Uterus (tissue), 4 donors: ENCODE data around the gene TSHZ2. TPM values are rescaled to one million over a fixed set of nuclear protein-coding genes. Genes with fewer than 3 reads are reported as not detected.

Experiments used
- DNase-seq, 2 donors: peaks; one replicate each; pipeline ENCODE4 v3.0.0-alpha.2; 2019 to 2020
- H3K27ac ChIP-seq, 2 donors: fragments of 200-600 bp; sonication (generic); 1 replicate in 1 of 2; 2 replicates in 1 of 2; pipeline ENCODE4 v1.5.1; 2016 to 2018
- H3K27me3 ChIP-seq, 2 donors: fragments of 200-600 bp; sonication (generic); one replicate each; pipeline ENCODE4 v1.5.1; 2018 to 2019; ENCODE audit warnings: control low read depth in 1 of 2
- H3K36me3 ChIP-seq, 2 donors: fragments of 200-600 bp; sonication (generic); one replicate each; pipeline ENCODE4 v1.5.1; 2019; ENCODE audit warnings: control low read depth in 1 of 2
- H3K4me1 ChIP-seq, 2 donors: fragments of 200-600 bp; sonication (generic); one replicate each; pipeline ENCODE4 v1.5.1; 2018 to 2019; ENCODE audit warnings: control low read depth in 1 of 2
- H3K4me3 ChIP-seq, 2 donors: fragments of 200-600 bp; sonication (generic); 1 replicate in 1 of 2; 2 replicates in 1 of 2; pipeline ENCODE4 v1.5.1; 2018 to 2019; ENCODE audit warnings: mild to moderate bottlenecking in 1 of 2
- H3K9me3 ChIP-seq, 2 donors: fragments of 200-600 bp; sonication (generic); one replicate each; pipeline ENCODE4 v1.5.1; 2019; ENCODE audit warnings: control low read depth in 1 of 2
- CTCF ChIP-seq, 4 experiments: fragments of 200-600 bp in 2 of 4; fragments of 450-650 bp in 2 of 4; sonication (generic) in 2 of 4; IDR thresholded peaks; one replicate each; pipeline ENCODE4 v1.5.1; 2016 to 2019; ENCODE audit warnings: antibody characterized with exemption in 4 of 4, mild to moderate bottlenecking in 2 of 4, moderate library complexity in 1 of 4
- POLR2A ChIP-seq, 2 donors: fragments of 450-650 bp; IDR thresholded peaks; one replicate each; pipeline ENCODE4 v1.6.1; 2016; ENCODE audit warnings: antibody characterized with exemption in 2 of 2, mild to moderate bottlenecking in 1 of 2, moderate library complexity in 1 of 2
- intact Hi-C: fragments of 100-400 bp; cut with DNase I; formaldehyde crosslinking; loops from one replicate; pipeline ENCODE4 v1.15.1; 2023; ENCODE audit warnings: low total_unique reads
- total RNA-seq, 4 donors: library from RNA; depleted of rRNA in 3 of 4; stranded (reverse); fragments of >200 nt in 3 of 4; gene quantifications; one replicate each; pipeline versions ENCODE4 v1.1.0 to v1.2.4, GENCODE V29; 2014 to 2023
- donor health status: DM: yes; HTN: yes; CAD: no.

The TSHZ2 gene
- total RNA-seq, 4 donors from 2014 or later, result 22.0 to 50.1 (median 33.1) TPM

GRCh38 chr20:53338716-53339115 lies 366.6 kb downstream of the TSHZ2 start:
- intact Hi-C loops, result no loop called here
- no peaks in the 10 kb centered on the region for H3K9me3 ChIP-seq
- H3K27ac ChIP-seq, result no peak overlapping the region
- no peaks in the 10 kb centered on the region for H3K27me3 ChIP-seq
- H3K36me3 ChIP-seq, result no peaks in the 10 kb centered on the region
- no peak for DNase-seq
- H3K4me3 ChIP-seq, result no peak overlapping the region
- no peaks in the 10 kb centered on the region for H3K4me1 ChIP-seq
- TF ChIP-seq POLR2A (IDR thresholded peaks at IDR 0.05), result no peak
- TF ChIP-seq CTCF (IDR thresholded peaks at IDR 0.05), result no peak

- intact Hi-C loops, result no loop called here
- H3K4me3 ChIP-seq, result no peak overlapping the region
- no peaks in the 10 kb centered on the region for H3K9me3 ChIP-seq
- TF ChIP-seq POLR2A (IDR thresholded peaks at IDR 0.05) (no peak), CTCF (IDR thresholded peaks at IDR 0.05) (no peak)
- H3K4me1 ChIP-seq, result no peaks in the 10 kb centered on the region
- no peak overlapping the region for H3K27ac ChIP-seq
- no peaks in the 10 kb centered on the region for H3K27me3 ChIP-seq
- no peak for DNase-seq
- no peaks in the 10 kb centered on the region for H3K36me3 ChIP-seq
These were observed 370.3 kb downstream of the TSHZ2 start for GRCh38 chr20:53342429-53342828.

GRCh38 chr20:53343448-53343847 lies 371.3 kb downstream of the TSHZ2 start:
- TF ChIP-seq POLR2A (IDR thresholded peaks at IDR 0.05) (no peak), CTCF (IDR thresholded peaks at IDR 0.05) (no peak)
- intact Hi-C loops, result no loop called here
- no peaks in the 10 kb centered on the region for H3K36me3 ChIP-seq
- DNase-seq, result no peak
- H3K4me1 ChIP-seq, result no peaks in the 10 kb centered on the region
- H3K9me3 ChIP-seq, result no peaks in the 10 kb centered on the region
- H3K27ac ChIP-seq, result no peak overlapping the region
- no peak overlapping the region for H3K4me3 ChIP-seq
- no peaks in the 10 kb centered on the region for H3K27me3 ChIP-seq

GRCh38 chr20:53344891-53345290 lies 372.7 kb downstream of the TSHZ2 start:
- H3K4me3 ChIP-seq, result no peak overlapping the region

More at GRCh38 chr20:53344891-53345290, 372.7 kb downstream of the TSHZ2 start:
- H3K9me3 ChIP-seq, result no peaks in the 10 kb centered on the region
- no peak overlapping the region for H3K27ac ChIP-seq
- no peak for TF ChIP-seq CTCF (IDR thresholded peaks at IDR 0.05)
- no peak for TF ChIP-seq POLR2A (IDR thresholded peaks at IDR 0.05)
- intact Hi-C loops, result no loop called here
- no peaks in the 10 kb centered on the region for H3K4me1 ChIP-seq
- no peaks in the 10 kb centered on the region for H3K36me3 ChIP-seq
- no peaks in the 10 kb centered on the region for H3K27me3 ChIP-seq
- no peak for DNase-seq
